OCI-LY3 (cell line): ENCODE measurements around the gene TANC1.

Experiments used
- H2AFZ ChIP-seq: fragments of 200-600, 300-600 bp; shearing (Covaris generic); 2 replicates; pipeline ENCODE4 v1.6.0; 2014; ENCODE audit warnings: antibody characterized with exemption, low read depth, low read length
- H3K27ac ChIP-seq: fragments of 200-600, 300-600 bp; sonication (generic); 2 replicates; pipeline ENCODE4 v1.5.1; 2014; ENCODE audit warnings: mild to moderate bottlenecking, low read length, moderate library complexity, mixed read lengths
- H3K27me3 ChIP-seq: fragments of 200-600, 300-600 bp; sonication (generic); 2 replicates; pipeline ENCODE4 v1.6.1; 2014; ENCODE audit warnings: low read depth, low read length, mixed read lengths
- H3K36me3 ChIP-seq: fragments of 200-600, 300-600 bp; sonication (generic); replicated peaks from 2 replicates; pipeline ENCODE3; 2014; ENCODE audit warnings: low read depth, low read length, mixed read lengths
- H3K4me1 ChIP-seq: fragments of 300-600, 200-600 bp; sonication (generic); 2 replicates; pipeline ENCODE4 v1.6.1; 2014; ENCODE audit warnings: low read length, mixed read lengths
- H3K4me2 ChIP-seq: fragments of 200-600, 300-600 bp; sonication (generic); 2 replicates; pipeline ENCODE4 v1.6.1; 2014; ENCODE audit warnings: low read length, mixed read lengths
- H3K4me3 ChIP-seq: fragments of 300-600, 200-600 bp; sonication (generic); 2 replicates; pipeline ENCODE4 v1.5.1; 2014; ENCODE audit warnings: antibody characterized with exemption, mild to moderate bottlenecking, low read length, moderate library complexity
- H3K79me2 ChIP-seq: fragments of 300-600, 200-600 bp; shearing (Covaris generic); 2 replicates; pipeline ENCODE4 v1.6.1; 2014; ENCODE audit warnings: mild to moderate bottlenecking, low read length, mixed read lengths
- H3K9ac ChIP-seq: fragments of 300-600, 200-600 bp; shearing (Covaris generic); 2 replicates; pipeline ENCODE4 v1.6.0; 2014; ENCODE audit warnings: mild to moderate bottlenecking, low read length, moderate library complexity
- H3K9me3 ChIP-seq: fragments of 200-600, 300-600 bp; shearing (Covaris generic); 2 replicates; pipeline ENCODE4 v1.6.1; 2014; ENCODE audit warnings: low read length, mixed read lengths; ENCODE audit not compliant: insufficient read depth
- H4K20me1 ChIP-seq: fragments of 200-600, 300-600 bp; sonication (generic); 2 replicates; pipeline ENCODE4 v1.6.1; 2016; ENCODE audit warnings: low read length, mixed read lengths; ENCODE audit not compliant: insufficient read depth
- CTCF ChIP-seq: fragments of 200-600, 300-600 bp; sonication (generic); IDR thresholded peaks from 2 replicates; pipeline ENCODE4 v1.5.1; 2014; ENCODE audit warnings: antibody characterized with exemption, low read length, low read depth
- EZH2phosphoT487 ChIP-seq: fragments of 200-600 bp; shearing (Covaris generic); IDR thresholded peaks from 2 replicates; pipeline ENCODE4 v1.6.1; 2018; ENCODE audit warnings: antibody characterized with exemption, mixed run types, low read depth

TANC1 gene

GRCh38 chr2:158967731-158968395, 577 bp upstream of the TANC1 start:
- Histone ChIP-seq H3K79me2 (no peaks in the 10 kb centered on the region), H3K9me3 (no peaks in the 10 kb centered on the region), H4K20me1 (no peaks in the 10 kb centered on the region), H3K27me3 (0 out of 2 replicates have a peak, but pooled peaks cover 5% of the 10 kb centered on the region), H3K9ac (peak overlapping the region; percentile 58), H3K4me2 (peak overlapping the region; percentile 60), H3K4me3 (peak overlapping the region; percentile 80), H2AFZ (peak overlapping the region; percentile 68; the same call in 1 of the 2 replicates), H3K4me1 (no peaks in the 10 kb centered on the region), H3K27ac (no peak overlapping the region), H3K36me3 (no peaks in the 10 kb centered on the region)
- TF ChIP-seq EZH2phosphoT487 (no peak), CTCF (no peak)

GRCh38 chr2:158969162-158969714, 798 bp downstream of the TANC1 start:
- H2AFZ ChIP-seq, result no peak overlapping the region
- H3K4me1 ChIP-seq, result no peaks in the 10 kb centered on the region
- peak overlapping the region; percentile 43 for H3K9ac ChIP-seq
- no peaks in the 10 kb centered on the region for H3K27me3 ChIP-seq
- TF ChIP-seq EZH2phosphoT487 (no peak), CTCF (no peak)
- H3K27ac ChIP-seq, result no peak overlapping the region
- no peaks in the 10 kb centered on the region for H4K20me1 ChIP-seq
- no peaks in the 10 kb centered on the region for H3K9me3 ChIP-seq
- peak overlapping the region; percentile 80 for H3K4me3 ChIP-seq
- no peaks in the 10 kb centered on the region for H3K36me3 ChIP-seq
- no peaks in the 10 kb centered on the region for H3K79me2 ChIP-seq
- peak overlapping the region; percentile 73 for H3K4me2 ChIP-seq

- H3K9me3 ChIP-seq, result no peaks in the 10 kb centered on the region
- H3K9ac ChIP-seq, result no peak overlapping the region
- H3K27me3 ChIP-seq, result no peaks in the 10 kb centered on the region
- no peaks in the 10 kb centered on the region for H3K4me1 ChIP-seq
- H3K4me2 ChIP-seq, result peak overlapping the region; percentile 73
- no peaks in the 10 kb centered on the region for H3K79me2 ChIP-seq
- H3K36me3 ChIP-seq, result no peaks in the 10 kb centered on the region
- TF ChIP-seq CTCF, result no peak
- TF ChIP-seq EZH2phosphoT487, result no peak
- H4K20me1 ChIP-seq, result no peaks in the 10 kb centered on the region
- H2AFZ ChIP-seq, result no peak overlapping the region
- H3K27ac ChIP-seq, result no peak overlapping the region
- H3K4me3 ChIP-seq, result peak overlapping the region; percentile 80; the same call in 1 of the 2 replicates
Observed at GRCh38 chr2:158969715-158970240, 1.3 kb downstream of the TANC1 start.

DNA sequence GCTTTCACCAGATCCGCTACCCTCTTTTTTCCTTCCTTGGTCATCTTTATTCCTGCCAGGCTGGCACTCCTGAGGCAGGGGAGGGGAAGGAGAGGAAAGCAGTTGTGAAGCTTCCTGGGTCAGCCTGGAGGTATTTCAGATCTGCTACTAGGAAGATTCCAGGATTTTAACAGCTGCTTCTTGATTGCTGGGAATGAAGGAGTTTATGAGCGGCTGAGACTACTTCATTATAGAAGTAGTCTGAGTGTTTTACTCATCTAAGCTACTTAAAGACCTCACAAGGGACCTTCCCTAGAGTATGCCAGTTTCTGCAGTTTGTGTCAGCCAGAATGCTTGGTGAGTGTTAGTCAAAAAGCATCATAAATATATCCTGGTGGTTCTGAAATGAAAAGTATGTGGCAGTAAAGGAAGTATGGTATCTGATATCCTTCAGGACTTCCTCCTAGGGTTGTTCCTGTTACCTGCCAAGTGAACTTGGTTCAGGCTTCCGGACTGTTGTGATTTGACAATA, 1.9 kb downstream of the TANC1 start:
- Histone ChIP-seq H3K27me3 (no peaks in the 10 kb centered on the region), H4K20me1 (no peaks in the 10 kb centered on the region), H3K4me3 (no peak overlapping the region), H3K9me3 (no peaks in the 10 kb centered on the region), H3K36me3 (no peaks in the 10 kb centered on the region), H3K9ac (no peak overlapping the region), H3K27ac (no peak overlapping the region), H3K4me1 (no peaks in the 10 kb centered on the region), H3K4me2 (no peak overlapping the region), H3K79me2 (no peaks in the 10 kb centered on the region), H2AFZ (no peak overlapping the region)
- no peak for TF ChIP-seq CTCF
- no peak for TF ChIP-seq EZH2phosphoT487
